Adrenal gland (tissue), 5 donors: ENCODE data around the gene SRC.

ENCODE experiments used
- POLR2A ChIP-seq, 2 donors: fragments of 450-650 bp; IDR thresholded peaks; one replicate each; pipeline ENCODE4 v1.6.1; 2017; ENCODE audit warnings: antibody characterized with exemption in 2 of 2, mild to moderate bottlenecking in 2 of 2, moderate library complexity in 1 of 2
- TF ChIP-seq, protein P1 (sequence below), 6 experiments: fragments of 450-650 bp in 4 of 6; fragments of 200-600 bp in 2 of 6; sonication (generic) in 1 of 6; IDR thresholded peaks; 1 replicate in 5 of 6; 2 replicates in 1 of 6; pipeline versions ENCODE4 v1.5.1 to v1.8.0; 2016 to 2021; ENCODE audit warnings: antibody characterized with exemption in 6 of 6, mild to moderate bottlenecking in 2 of 6, moderate library complexity in 1 of 6
- donor health status: DM: no; HTN: no; CAD: no.

DNA sequence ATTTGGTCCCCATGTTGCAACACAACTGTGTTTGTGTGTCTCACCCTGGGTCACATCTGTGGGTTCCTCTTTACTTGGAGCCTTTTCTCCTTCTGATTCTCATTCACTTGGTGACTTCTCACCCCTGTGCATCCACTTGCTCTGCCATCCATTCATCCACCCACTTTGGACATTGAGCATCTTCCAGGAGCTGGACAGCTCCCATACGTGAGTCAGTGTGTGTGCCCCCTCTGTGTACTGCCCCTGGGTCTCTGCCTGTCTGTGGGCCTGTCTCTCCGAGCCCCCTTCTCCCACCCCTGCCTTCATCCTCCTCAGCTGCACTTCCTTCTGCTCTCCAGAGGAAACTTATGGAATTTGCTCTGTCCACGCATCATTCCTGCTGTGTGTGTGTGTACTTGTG, 107.3 kb downstream of the SRC start:
- TF ChIP-seq POLR2A (IDR thresholded peaks at IDR 0.05): no peak
- TF ChIP-seq, protein P1, sequence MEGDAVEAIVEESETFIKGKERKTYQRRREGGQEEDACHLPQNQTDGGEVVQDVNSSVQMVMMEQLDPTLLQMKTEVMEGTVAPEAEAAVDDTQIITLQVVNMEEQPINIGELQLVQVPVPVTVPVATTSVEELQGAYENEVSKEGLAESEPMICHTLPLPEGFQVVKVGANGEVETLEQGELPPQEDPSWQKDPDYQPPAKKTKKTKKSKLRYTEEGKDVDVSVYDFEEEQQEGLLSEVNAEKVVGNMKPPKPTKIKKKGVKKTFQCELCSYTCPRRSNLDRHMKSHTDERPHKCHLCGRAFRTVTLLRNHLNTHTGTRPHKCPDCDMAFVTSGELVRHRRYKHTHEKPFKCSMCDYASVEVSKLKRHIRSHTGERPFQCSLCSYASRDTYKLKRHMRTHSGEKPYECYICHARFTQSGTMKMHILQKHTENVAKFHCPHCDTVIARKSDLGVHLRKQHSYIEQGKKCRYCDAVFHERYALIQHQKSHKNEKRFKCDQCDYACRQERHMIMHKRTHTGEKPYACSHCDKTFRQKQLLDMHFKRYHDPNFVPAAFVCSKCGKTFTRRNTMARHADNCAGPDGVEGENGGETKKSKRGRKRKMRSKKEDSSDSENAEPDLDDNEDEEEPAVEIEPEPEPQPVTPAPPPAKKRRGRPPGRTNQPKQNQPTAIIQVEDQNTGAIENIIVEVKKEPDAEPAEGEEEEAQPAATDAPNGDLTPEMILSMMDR (IDR thresholded peaks at IDR 0.05): no peak
